OCI-M1 (cell line): ENCODE measurements around the gene IFNL1.
A peak's percentile ranks its signal among the peaks of the same experiment; 100 is the strongest.
"Not testable (repeated sequence)": the region's sequence is repeated elsewhere in the genome, so short reads cannot be mapped to it uniquely, and the experiment has no call there.

Source experiments
- DNase-seq: peaks from one replicate; lab custom pipeline; 2025; lab: John Stamatoyannopoulos, UW

IFNL1 gene

DNA sequence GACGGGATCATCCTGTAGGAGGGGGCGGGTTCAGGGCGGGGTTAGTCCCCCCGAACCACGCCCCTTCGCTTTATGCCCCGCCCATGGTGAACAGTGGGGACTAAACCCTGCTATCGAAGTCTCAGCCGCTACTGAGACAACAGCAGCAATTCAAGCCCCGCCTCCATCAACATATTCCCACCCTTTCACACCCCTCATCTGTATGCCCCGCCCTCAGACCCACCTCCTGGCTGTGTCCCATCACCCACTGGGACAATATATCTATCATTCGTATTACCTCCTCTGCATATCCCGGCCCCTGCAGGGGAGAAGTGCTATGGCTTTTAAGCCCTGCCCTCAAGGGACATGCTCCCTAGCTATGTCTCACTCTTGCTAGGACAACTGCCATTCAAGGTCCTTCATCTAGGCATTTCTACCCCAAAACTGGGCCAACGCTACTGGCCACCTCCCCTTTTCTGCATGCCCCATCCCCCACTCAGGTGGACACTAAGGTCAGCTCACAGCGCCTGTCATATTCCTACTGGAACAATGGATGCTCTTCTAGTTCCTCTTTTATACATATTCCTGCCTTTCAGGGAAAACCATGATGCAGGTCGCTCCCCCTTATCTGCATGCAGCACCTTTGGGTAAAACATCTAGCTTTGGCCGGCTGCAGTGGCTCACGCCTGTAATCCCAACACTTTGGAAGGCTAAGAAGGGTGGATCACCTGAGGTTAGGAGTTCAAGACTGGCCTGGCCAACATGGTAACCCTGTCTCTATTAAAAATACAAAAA, 12.5 kb downstream of the IFNL1 start:
- DNase-seq = no peak

DNA sequence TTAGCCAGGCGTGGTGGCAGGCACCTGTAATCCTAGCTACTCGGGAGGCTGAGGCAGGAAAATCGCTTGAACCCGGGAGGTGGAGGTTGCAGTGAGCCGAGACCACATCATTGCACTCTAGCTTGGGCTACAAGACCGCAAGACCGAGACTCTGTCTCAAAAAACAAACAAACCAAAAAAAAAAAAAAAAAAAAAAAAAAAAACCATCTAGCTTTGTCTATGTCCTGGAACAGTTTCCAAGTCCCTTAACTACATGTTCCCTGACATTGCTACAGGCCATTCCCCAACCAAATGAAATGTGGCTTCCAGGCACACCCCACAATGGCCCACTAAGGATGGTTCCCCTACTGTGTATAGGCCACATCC, 13.1 kb downstream of the IFNL1 start:
- not testable (repeated sequence) for DNase-seq

DNA sequence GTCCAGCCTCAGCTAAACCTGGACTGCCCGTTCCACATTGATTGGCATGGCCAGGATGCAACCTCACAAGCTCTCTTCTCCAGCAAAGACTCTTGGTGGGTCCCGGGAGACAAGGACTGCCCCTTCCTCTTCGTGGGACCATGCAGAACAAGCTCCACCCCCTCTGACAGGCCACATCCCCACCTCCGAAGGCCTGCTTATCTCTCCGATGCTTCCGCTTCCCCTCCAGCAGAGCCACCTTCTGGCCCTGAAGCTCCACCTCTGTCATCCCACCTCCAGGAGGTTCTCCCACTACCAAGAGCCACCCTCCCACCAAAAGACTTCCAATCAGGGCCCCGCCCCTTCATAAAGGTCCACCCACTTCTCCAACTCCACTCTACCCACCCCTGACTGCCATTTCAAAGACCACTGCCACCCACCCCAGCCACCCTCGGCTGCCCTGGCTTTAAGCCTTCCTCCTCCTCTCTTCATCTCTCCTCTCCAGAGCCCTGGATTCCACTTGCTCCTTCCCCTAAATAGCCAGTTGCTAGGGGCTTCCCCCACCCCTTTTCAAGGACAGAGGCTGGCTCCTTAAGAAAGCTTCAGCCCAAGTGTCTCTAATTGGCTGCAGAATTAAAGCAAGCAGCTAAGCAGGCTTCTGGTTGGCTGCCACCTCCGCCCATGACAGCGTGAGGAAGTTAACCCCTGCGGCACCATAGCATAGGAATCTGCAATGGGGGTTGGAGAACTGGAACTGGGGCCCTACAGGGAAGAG, 14.5 kb downstream of the IFNL1 start:
- DNase-seq = peak; percentile 97

DNA sequence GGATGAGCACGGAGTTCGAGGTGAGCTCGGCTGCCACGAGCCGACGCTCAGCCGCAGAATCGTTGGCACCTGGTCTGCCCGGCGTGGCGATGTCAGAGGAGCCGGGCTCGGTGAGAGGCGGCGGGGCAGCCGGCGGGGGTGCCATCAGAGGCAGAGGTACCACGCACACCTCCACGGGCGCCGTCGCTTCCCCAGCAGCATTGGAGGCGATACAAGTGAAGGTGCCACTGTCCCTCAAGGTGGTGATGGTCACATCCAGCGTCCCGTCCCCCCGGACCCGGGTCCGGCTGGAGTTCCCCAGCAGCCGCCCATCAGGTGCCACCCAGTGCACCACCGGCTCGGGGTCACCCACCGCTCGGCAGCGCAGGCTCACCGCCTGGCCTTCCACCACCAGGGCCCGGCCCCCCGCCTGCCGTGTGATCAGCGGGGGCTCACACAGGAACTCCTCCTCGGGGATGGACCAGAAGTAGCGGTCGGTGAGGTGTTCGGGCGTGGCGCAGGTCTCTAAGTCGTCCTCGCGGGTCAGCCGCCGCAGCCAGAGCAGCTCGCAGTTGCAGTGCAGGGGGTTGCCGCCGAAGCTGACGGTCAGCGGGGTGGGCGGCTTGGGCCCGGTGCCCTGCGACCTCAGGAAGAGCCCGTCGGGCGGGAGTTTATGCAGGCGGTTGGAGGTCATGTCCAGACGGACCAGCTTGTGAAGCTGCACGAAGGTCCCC, 18.0 kb downstream of the IFNL1 start:
- no peak for DNase-seq

DNA sequence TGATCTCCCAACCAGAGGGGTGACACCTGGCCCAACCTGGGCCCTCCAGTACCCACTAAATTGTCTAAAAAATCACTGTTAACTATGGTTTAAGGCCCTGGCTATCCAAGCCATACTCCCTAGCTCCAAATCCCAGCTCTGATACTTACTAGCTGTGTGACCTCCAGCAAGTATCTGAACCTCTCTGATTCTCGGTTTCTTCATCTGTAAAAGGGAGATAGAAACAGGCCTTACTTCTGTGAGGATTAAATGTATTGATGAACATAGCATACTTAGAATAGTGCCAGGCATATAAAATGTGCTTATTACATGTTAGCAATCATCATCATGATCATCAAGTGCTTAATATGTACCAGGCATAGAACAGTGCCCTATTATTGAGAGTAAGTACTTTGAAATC, 19.7 kb downstream of the IFNL1 start:
- DNase-seq = no peak

DNA sequence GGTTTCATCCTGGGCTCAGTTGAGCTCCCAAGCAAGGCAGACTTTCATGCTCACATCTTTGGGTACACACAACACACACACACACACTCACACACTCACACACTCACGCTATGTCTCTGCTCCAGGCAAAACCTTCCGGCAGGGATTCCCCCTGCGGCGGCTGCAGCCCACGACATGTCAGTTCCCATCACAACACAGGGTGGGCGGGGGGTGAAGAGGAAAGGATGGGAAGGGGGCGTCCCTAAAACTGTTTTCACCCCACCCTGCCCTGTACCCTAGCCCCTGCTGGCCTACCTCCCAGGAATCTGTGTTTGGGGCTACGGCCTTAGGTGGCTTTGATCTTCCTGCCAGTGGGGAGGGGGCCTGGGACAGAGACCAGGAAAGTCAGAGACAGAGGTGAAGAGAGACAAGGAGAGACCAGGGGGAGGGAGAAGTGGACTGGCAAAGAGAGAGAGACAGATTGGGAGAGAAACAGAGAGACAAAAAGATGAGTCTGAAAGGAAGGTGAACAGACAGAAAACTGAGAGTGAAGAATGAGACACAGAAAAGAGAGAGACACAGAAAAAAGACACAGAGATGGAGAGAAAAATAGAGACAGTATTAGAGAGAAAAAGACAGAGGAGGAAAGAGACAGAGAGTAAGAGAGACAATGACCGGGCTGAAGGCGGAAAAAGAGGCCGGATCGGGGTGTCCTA, 20.6 kb downstream of the IFNL1 start:
- no peak for DNase-seq

DNA sequence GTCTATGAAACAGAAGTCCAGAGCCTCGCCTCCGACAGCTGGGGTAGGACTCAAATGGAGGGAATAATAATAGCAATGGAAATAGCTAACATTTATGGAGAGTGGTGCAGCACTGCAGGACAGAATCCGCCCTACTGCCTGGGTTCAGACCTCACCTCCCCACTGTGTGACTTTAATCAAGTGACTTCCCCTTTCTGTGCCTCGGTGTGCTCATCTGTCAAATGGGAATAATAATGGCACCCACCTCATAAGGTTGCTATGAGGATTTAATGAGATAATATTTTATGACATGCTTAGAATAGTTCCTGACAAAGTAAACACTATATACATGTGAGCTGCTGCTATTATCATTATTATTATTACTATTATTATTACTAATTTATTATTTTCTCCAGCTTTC, 21.3 kb downstream of the IFNL1 start:
- DNase-seq = no peak

DNA sequence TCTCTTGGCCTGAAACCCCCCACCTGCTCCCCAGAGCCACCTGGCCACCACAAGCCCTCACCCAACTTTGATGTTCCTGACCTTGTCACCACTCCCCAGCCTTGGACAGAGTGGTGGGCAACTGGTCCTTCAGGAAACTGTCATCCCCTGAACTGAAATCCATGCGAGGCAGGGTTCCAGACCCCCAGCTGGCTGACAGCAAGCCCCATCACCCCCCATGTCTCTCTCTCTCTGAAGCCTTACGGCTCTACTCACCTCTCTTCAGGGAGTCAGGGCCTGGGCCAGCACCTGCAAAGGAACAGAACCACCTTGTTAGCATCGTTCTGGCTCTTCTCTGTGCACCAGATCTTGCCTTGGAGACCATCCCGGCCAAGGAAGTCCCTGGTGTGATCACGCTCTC, 21.9 kb downstream of the IFNL1 start:
- no peak for DNase-seq

DNA sequence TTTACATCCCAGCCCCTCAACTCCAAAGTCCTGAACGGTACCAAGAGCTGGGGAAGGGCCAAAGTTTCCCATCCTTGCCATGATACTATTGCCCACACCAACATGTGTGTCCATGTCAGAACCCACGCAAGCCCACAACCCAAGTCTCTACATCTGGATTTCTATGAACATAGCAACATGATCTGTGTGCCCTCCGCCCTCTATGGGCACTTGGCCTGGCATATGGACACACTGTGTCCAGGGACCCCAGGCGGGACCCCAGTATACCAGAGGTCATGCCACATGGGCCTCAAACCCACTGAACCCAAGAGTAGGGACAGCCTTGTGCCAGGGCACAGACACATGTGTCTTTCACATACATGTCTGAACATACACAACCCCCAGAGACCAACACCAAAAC, 22.5 kb downstream of the IFNL1 start:
- DNase-seq = no peak

DNA sequence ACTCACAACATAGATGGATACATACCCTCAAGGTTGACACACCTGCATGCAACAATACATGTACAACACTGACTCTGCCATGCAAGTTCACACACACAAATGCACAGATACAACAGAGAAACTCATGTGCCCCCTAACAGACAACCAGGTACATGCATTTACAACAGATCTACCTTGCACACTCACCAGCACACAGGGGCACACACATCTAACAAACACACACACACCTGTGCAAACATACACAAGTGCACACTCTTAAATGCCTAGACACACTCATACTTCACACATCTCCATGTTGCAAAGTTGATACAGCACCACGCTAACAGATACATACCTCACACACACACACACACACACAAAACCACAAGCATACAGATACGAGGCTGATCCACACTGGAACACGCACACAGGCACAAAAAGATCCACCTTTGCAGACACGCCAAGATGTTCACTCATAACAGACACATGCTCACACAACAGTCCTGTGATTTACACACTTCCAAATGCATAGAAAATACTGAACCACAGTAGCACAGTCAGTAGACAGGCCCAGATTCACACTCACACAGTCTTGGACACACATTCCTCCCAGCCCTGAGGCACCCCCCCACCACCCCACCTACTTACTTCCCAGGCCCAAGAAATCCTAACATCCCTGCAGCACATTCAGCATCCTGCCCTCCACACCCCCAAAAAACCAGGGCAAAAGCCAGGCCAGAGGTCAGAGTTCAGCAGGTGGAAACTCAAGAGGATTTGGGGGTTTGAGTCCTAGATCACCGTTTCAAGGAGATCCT, 23.1 kb downstream of the IFNL1 start:
- no peak for DNase-seq

DNA sequence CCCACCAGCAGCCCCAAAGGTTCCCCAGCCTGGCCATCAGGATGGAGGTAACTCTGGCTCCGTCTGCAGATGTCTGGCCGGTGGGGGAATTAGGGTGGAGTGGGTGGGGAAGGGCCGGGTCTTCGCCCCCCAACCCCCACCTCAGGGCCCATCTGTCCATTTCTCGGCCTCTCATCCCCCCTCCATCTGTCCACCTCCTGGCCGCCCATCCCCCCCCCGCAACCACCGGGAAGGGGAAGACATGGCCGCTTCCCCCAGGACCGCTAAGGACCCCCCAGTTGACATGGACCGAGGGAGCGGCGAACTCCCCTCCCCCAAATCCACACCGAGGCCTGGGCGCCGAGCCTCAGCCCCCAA, 23.7 kb downstream of the IFNL1 start:
- peak; percentile 31 for DNase-seq

DNA sequence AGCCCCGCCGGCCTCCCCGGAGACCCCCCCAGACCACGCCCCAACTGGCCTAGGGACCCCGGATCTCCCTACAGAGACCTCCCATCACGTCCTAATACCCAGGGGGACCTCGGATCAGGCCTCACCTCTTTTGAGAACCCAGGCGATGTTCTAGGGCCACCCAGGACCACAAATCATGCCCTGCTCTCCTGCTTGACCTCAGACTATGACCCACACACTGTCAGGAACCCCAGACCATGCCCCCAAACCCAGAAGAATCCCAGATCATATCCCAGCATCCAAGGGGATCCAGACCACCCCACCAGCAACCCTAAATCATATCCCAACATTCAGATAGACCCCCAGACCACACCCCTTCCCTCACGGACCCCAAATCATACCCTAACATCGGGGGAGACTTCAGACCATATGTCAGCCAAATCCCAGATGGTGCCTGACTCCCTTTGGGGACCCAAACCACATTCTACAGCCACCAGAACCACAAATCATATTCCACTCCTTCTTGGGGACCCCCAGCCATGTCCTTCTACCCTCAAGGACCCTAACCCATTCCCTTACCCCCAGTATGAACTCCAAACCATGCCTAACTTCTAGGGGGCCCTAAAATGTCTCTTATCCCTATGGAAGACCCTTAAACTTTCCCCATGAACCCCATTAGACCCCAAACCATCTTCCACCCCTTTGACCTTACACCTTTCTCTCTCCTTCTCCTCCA, 25.1 kb downstream of the IFNL1 start:
- DNase-seq = no peak

DNA sequence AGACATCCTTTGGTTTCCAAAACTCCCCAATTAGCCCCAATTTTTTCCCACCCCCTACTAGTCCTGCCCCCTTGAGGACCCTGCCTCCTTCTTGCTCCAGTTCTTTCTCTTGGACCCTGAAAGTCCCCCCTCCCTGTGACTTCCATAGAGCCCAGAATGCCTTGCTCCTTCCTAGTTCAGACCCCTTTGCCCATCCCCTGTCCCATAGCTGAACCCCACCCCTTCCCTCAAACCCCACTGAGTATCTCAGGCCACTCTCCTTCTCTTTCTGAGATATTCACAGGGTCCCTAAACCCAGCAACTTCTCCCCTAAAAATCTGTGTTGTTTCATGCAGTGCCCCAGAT, 25.6 kb downstream of the IFNL1 start:
- DNase-seq = no peak

DNA sequence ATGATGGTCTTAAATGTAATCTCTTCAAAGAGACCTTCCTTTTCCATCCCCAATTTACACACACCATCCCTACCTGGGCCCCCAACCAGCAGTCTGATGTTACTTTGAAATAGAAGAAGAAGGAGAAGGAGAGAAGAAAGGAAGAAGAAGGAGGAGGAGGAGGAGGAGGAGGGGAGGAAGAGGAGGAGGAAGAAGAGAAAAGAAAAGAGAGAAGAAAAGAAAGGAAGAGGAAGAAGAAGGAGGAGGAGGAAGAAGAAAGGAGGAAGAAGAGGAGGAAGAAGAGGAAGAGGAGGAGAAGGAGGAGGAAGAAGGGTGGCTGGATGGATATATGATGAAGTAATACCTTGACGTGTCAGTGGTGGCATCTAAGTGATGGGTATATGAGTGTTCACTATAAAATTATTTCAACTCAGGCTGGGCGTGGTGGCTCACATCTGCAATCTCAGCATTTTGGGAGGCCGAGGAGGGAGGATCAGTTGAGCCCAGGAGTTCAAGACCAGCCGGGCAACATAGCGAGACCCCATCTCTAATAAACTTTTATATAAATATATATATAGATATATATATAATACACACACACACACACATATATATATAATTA, 28.1 kb downstream of the IFNL1 start:
- no peak for DNase-seq

DNA sequence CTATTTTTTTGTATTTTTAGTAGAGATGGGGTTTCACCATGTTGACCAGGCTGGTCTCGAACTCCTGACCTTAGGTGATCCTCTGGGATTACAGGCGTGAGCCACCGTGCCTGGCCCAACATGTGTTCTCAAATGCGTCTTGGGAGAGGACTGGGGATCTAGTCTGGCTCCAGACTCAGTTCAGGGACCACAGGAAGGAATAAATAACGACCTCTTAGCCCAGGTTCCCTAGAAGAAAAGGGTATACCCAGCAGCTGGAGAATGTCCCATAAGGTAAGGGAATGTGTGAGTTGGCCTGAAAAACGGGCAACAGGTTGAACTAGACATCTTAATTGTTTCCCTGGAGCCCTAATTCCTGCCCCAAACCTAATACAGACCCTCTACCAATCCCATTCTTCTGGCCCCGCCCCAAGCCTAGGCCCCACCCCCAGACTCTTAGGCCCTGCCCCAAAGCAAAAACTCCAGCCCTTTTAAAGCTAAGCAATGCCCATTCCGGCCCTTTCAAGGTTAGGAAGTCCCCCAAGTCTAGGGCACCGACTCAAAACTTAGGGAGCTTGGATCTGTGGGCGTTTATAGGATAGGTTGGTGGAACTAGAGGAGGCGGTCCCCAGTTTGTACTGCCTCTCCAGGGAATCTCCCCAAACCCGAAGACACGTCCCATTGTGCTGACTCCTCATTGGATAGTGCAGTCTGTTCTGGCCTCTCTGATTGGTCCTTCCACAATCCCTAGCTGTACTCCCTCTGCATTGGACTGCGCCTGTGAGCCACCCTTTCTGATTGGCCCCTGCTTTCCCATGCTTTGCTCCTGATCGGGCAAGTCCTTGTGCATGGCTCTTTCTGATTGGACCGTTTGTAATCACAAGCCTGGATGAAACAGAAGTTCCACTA, 29.8 kb downstream of the IFNL1 start:
- DNase-seq = no peak

DNA sequence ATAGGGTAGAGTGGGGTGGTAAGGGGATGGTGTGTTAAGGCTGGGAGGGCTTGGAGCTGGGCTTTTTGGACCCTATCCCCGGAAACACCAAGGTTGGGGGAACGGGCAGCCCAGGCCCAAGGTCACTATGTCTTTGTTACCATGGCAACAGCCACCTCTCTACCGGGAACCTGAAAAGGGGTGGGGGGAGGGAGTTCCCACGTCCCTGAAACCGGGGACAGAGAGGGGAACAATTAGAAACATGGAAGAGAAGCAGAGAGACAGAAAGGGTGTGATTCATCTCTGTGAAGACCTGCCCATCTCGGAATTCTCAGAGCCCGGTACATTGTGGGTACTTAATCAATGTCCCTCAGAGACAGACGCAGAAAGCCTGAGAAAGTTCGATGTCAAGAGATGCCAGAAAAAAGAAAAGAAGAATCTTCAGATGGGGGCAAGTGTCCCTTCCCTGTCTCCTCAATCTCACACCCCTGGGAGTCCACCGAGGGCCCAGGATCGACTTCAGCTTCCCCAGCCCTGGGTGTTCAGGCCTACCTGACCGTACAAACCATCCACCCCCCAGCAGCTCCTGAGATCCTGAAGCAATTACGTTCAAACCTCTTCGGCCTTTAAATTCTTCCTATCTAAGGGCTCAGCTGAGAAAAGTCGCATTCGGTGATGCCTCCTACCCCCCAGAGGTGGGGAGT, 31.3 kb downstream of the IFNL1 start:
- no peak for DNase-seq

DNA sequence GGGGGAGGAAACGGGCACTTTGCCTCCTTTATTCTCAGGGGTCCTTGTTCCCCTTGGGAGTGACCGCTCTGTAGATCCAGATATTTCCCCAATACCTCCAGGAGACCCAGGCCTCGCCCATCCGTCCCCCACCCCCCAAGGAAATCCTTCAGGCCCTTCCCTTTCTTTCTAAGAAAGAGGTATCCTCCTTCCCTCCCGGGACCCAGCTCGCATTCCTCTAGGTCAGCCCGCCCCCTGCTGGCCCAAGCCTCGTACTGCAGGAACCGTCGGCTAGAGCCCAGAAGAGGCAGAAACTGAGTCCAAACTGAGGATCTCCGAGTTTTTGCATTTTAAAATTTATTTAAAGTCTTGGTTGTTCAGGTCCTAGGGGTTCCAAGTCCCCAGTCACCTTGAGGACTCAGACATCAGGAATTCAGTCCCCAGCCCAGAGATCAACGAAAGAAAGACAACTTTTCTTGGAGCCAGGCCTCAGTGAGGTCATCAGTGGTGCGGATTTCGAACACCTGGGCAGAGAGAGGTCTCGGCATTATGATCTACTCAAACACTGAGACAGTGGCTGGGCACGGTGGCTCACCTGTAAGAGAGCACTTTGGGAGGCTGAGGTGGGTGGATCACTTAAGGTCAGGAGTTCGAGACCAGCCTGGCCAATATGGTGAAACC, 32.0 kb downstream of the IFNL1 start:
- DNase-seq = peak; percentile 91

DNA sequence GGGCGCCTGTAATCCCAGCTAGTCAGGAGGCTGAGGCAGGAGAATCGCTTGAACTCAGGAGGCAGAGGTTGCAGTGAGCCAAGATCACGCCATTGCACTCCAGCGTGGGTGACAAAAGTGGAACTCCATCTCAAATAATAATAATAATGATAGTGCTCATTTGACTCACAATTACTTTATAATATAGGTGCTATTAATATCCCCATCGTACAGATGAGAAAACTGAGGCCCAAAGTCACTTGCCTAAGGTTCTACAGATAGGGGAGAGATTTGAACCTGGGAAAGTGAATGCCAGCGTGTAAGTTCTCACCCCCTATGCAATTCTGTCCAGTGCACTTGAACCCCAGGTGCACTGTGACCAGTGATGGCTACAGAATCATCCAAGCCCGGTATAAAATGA, 33.7 kb downstream of the IFNL1 start:
- DNase-seq = no peak

DNA sequence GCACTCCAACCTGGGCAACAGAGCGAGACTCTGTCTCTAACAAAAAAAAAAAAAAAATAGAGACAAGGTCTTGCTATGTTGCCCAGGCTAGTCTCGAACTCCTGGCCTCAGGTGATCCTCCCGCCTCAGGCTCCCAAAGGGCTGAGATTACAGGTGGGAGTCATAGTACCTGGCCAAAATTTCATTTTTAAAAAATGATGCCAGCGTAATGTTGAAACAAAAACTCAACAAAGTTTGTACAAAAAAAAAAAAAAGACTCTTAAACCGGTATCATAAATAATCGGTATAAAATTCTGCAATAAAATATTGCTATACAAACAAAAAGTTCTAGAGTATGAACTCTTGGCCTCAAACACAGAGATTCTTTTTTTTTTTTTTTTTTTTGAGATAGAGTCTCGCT, 36.1 kb downstream of the IFNL1 start:
- DNase-seq = no peak
